Fibroblast of peridontal ligament (primary cell): ENCODE data around the gene RAD51B.
"Not testable (repeated sequence)": the region's sequence is repeated elsewhere in the genome, so short reads cannot be mapped to it uniquely, and the experiment has no call there.

Experiments
- DNase-seq: peaks from one replicate; pipeline ENCODE4 v3.0.0-alpha.2; 2010; ENCODE audit errors: extremely low read depth

The RAD51B gene

DNA sequence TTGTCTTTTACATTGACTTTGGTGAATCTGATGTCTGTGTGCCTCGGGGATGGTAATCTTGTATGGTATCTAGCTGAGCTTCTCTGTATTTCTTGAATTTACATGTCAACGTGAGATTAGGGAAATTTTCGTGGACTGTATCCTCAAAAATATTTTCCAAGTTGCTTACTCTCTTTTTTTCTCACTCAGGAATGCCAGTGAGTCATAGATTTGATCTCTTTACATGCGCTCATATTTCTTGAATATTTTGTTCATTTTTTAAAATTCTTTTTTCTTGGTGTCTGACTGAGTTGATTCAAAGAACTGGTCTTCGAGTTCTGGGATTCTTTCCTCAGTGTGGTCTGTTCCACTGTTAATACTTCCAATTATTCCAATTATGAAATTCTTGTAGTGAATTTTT, 207.7 kb downstream of the RAD51B start:
- DNase-seq, result peak; percentile 41

- no peak for DNase-seq
Measured at GRCh38 chr14:68028075-68028474, 208.5 kb downstream of the RAD51B start.

GRCh38 chr14:68031011-68031410, 211.4 kb downstream of the RAD51B start:
- not testable (repeated sequence) for DNase-seq

DNA sequence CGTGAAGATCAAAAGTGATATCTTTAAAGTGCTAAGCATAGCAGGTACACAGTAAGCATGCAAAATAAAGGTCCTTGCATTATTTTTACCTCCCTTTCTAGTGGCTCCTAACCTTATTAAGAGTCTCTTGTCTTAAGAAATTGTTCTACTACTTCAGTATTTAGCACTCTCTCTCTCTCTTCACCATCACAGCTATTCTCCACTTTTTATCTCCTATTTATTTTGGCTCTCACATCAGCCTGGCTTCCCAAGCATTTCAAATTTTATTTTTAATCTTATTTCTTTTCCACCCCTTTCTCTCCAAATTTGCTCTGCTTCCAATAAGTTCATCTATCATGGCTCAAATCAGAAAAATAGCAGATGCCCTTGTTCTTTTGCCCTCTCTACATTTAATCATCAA, 212.6 kb downstream of the RAD51B start:
- no peak for DNase-seq

GRCh38 chr14:68033336-68033932, 213.9 kb downstream of the RAD51B start:
- DNase-seq, result no peak

DNA sequence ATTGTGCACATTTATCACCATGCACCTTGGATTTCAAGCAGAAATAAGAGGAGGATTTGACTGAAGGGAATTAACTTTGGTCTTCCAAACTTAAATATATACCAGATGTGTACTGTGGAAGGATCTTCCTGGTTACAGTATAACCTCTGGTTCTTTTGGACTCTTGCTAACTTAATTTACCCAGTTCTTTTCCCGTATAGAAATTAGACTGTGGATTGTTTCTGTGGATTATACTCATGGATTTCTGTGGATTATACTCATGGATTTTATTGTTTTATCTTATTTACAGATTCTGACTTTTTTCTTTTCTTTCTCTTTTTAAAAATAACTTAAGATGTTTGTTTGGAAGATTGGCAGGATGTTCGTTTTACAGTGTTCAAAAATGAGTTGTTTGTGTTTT, 215.3 kb downstream of the RAD51B start:
- no peak for DNase-seq

- peak; percentile 40 for DNase-seq
Measured at GRCh38 chr14:68036202-68036601, 216.6 kb downstream of the RAD51B start.

GRCh38 chr14:68039593-68039992, 220.0 kb downstream of the RAD51B start:
- no peak for DNase-seq

DNA sequence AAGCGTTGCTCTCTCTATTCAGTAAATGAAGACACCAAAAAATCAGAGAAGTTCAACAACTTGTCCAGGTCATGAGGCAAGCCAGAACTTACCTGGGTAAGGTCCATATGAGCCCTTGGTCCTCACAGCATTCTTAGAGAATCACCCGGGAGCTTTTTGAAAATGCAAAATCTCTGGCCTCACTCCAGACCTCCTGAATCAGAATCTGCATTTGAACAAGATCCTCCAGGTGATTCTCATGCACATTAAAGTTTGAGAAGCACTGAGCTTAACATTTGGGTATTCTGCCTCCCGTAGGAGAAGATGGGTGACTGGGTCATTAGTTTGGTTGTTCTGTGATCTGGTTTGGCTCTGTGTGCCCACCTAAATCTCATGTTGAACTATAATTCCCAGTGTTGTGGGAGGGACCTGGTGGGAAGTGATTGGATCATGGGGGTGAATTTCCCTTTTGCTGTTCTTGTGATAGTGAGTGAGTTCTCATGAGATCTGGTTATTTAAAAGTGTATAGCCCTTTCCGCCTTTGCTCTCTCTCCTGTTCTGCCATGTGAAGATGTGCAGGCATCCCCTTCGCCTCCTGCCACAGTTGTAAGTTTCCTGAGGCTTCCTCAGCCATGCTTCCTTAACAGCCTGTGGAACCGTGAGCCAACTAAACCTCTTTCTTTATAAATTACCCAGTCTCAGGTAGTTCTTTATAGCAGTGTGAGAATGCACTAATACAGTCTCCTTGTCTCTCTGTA, 221.2 kb downstream of the RAD51B start:
- no peak for DNase-seq

DNA sequence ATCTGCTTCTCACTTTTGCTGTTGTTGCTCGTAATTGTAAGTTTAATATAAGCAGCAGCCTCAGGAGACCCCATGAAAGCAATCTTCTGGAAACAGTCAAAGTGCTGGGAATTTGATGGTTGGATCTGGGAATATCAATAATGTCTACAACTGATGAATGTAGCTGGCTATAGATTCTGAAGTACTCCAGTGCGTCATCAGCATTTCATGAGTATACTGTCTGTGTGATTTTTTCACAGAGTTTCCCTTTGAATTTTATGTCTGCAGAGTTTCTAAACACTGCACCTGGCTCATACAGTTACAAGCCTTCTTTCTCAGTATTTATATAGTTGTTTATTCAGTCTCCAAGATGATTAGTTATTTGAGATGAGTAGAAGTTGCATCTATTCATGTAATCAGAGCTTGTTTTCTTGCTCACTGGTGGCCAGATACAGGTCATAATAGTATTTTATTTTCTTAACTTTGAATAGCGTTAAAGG, 222.3 kb downstream of the RAD51B start:
- DNase-seq, result no peak

GRCh38 chr14:68042586-68043210, 223.1 kb downstream of the RAD51B start:
- no peak for DNase-seq

GRCh38 chr14:68043752-68044151, 224.2 kb downstream of the RAD51B start:
- no peak for DNase-seq

DNA sequence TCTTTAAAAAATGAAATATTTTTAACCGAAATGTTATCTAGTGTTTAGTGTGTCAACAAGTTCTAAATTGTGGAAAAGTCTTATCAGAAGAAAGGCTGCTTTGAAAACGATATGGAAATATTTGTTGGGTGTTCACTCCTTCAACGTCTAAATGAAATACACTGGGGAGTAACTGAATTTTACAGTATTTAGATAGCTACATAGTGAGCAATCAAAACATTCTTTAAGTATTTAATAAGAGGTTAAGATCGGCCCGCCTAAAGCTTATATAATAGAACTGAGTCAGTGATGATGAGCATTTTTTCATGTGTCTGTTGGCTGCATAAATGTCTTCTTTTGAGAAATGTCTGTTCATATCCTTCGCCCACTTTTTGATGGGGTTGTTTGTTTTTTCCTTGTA, 228.3 kb downstream of the RAD51B start:
- peak; percentile 73 for DNase-seq

- not testable (repeated sequence) for DNase-seq
Measured at GRCh38 chr14:68048815-68049214, 229.2 kb downstream of the RAD51B start.

GRCh38 chr14:68050177-68050576, 230.6 kb downstream of the RAD51B start:
- no peak for DNase-seq

DNA sequence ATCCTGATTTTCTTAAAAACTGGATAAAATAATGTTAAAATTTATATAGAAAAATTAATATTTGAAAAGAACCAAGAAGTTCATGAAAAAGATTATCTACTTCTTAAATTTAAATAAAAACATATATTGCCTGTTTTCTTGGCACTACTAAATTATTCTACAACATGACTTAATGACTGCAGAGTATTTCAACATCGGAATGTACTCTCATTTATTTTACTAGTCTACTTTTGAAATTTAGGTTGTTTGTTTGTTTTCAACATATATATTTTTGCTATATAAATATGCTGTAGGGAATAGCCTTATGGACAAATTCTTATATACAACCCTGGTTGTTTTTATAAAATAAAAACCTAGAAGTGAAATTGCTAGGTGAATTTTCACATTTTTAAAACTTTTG, 231.6 kb downstream of the RAD51B start:
- DNase-seq, result no peak

- no peak for DNase-seq
Measured at GRCh38 chr14:68060198-68060597, 240.6 kb downstream of the RAD51B start.

DNA sequence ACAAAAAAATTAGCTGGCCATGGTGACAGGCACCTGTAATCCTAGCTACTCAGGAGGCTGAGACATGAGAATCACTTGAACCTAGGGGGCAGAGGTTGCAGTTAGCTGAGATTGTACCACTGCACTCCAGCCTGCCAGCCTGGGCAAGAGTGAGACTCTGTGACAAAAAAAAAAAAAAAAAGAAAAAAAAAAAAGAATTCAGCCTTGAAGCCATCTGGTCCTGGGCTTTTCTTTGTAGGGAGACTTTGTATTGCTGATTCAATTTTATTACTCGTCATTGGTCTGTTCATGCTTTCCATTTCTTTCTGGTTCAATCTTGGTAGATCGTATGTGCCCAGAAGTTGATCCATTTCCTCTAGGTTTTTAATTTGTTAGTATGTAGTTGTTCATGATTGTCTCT, 243.1 kb downstream of the RAD51B start:
- no peak for DNase-seq

- DNase-seq, result no peak
Measured at GRCh38 chr14:68065322-68065721, 245.7 kb downstream of the RAD51B start.

DNA sequence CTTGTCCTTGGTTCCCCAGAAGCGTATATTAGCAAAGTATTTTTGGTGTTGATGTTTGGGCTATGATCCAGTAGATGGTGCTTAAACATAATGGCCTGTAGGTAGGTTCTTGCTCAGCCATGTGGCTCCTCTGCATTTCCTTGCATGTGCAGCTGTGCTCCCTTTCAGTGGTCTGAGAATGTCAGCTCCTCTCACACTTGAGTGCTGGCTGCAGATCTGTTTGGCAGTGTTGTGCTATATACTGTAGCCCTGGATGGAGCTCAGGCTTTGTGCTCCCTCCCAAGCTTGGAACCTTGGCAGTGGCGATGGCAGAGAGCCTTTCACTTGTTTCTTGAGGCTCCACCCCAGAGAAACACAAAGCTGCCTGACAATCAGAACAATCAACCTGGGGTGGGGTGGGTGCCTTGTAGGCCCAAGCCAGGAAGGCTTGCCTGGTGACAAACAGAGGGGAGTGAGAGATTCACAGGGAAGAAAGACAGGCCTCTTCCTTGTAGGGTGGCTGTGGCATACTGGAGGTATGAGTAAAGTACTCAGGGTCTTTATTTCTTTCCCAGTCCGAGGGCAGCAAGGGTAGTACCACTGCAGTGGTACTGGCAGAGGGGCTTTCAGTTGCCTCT, 255.3 kb downstream of the RAD51B start:
- no peak for DNase-seq

DNA sequence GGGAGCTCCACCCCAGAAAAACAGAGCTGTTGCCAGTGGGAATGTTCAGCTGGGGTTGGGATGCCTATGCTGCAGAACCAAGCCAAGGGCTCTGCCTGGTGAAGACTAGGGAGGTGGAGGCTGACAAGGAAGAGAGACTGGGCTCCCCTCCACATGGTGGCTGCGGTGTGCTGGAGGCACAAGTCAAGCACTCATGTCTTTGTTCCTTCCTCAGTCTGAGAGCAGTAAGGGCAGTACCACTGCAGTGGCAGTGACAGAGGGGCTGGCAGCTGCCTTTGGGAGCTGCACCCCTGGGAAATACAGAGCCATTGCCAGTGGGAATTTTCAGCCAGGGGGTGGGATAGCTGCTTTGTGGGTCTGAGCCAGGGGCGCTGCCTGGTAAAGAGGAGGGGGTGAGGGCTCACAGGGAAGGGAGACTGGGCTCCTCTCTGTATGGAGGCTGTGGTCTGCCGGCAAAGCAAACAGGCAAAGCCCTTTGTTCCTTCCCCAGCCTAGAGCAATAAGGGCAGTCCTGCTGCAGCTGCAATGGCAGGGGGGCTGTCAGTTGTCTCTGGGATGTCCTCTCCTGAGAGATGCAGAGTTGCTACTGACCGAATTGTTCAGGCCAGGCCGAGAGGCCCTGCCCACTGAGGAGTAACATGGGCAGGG, 255.9 kb downstream of the RAD51B start:
- no peak for DNase-seq

- DNase-seq, result peak; percentile 52
Measured at GRCh38 chr14:68076451-68076850, 256.9 kb downstream of the RAD51B start.
